ENCODE measurements around the gene SEMA6B. TPM values are rescaled to one million over a fixed set of nuclear protein-coding genes. Genes with fewer than 3 reads are reported as not detected.
"Not testable (repeated sequence)": the region's sequence is repeated elsewhere in the genome, so short reads cannot be mapped to it uniquely, and the experiment has no call there.

Gene SEMA6B
- total RNA-seq, 1 experiment from 2014 or later, result 38.4 TPM

- DNase-seq, result no peak
- H3K9ac ChIP-seq (ENCODE audit: extremely low read depth, insufficient read length, low read length), result no peak overlapping the region
- H3K14ac ChIP-seq (ENCODE audit: insufficient read depth, low read length), result no peak overlapping the region
- H4K8ac ChIP-seq (replicated peaks; ENCODE audit: insufficient read length, low read depth, low read length), result no peak overlapping the region
- no peak overlapping the region for H2AK5ac ChIP-seq (ENCODE audit: insufficient read length, low read length)
- no peak overlapping the region for H3K23ac ChIP-seq (ENCODE audit: insufficient read length, low read depth, low read length)
- H3K36me3 Mint-ChIP-seq (ENCODE audit: insufficient read depth in 1 of 3, low read depth in 3 of 3), result no peaks in the 10 kb centered on the region
- no peaks in the 10 kb centered on the region for H3K79me1 ChIP-seq (ENCODE audit: insufficient read depth, low read depth, low read length, poor library complexity, severe bottlenecking)
- peaks cover 3 to 8% of the 10 kb centered on the region in 2 experiments; a peak in 2 of 4 replicates for H3K4me1 Mint-ChIP-seq
- H3K4me3 Mint-ChIP-seq, result no peak overlapping the region
- H3T11ph ChIP-seq (ENCODE audit: low read length), result no peak overlapping the region
- WGBS (ENCODE audit: extremely low coverage, insufficient read length, low lambda C conversion rate), result no CpG with 5 or more reads among the region's 35 CpGs
- H3K4me2 ChIP-seq (ENCODE audit: insufficient read depth, insufficient read length, low read length), result no peak overlapping the region
- no peak overlapping the region for H3K27ac ChIP-seq (ENCODE audit: insufficient read length, low read depth, low read length)
- H4K20me1 ChIP-seq (ENCODE audit: control insufficient read depth, insufficient read depth, insufficient read length), result no peaks in the 10 kb centered on the region
- H3K4me1 ChIP-seq (ENCODE audit: insufficient read depth, low read length), result no peaks in the 10 kb centered on the region
- H3K23me2 ChIP-seq (ENCODE audit: insufficient read length, low read depth, low read length, poor library complexity, severe bottlenecking), result no peaks in the 10 kb centered on the region
- no peak overlapping the region for H2BK20ac ChIP-seq (ENCODE audit: low read depth, low read length, poor library complexity, severe bottlenecking)
- no peak overlapping the region for H2BK5ac ChIP-seq (ENCODE audit: insufficient read length, low read length)
- no peak overlapping the region for H2BK15ac ChIP-seq (ENCODE audit: low read depth, low read length)
- no peak overlapping the region for H3K56ac ChIP-seq (ENCODE audit: insufficient read length, low read depth, low read length)
- H3K79me2 ChIP-seq (ENCODE audit: insufficient read depth, low read length), result no peaks in the 10 kb centered on the region
- TF ChIP-seq CTCF (conservative IDR thresholded peaks at IDR 0.05), result no peak
- H3K27me3 ChIP-seq (ENCODE audit: insufficient read depth, low read length), result no peaks in the 10 kb centered on the region
- H2AFZ ChIP-seq (ENCODE audit: low read length), result no peak overlapping the region
- peak overlapping the region in 1 of 3 experiments; percentile 44; a peak in 1 of 7 replicates for H3K27ac Mint-ChIP-seq
- no peaks in the 10 kb centered on the region for H3K9me3 ChIP-seq (ENCODE audit: control insufficient read depth, low read depth, low read length)
- H4K5ac ChIP-seq (ENCODE audit: insufficient read length, low read depth, low read length), result no peak overlapping the region
- no peak overlapping the region for H2BK12ac ChIP-seq (ENCODE audit: insufficient read length, low read depth, low read length)
- no peaks in the 10 kb centered on the region for H3K9me3 Mint-ChIP-seq
- no peak overlapping the region for H2BK120ac ChIP-seq (ENCODE audit: low read depth, low read length, poor library complexity, severe bottlenecking)
- H4K91ac ChIP-seq (ENCODE audit: insufficient read length, low read depth, low read length), result no peak overlapping the region
- no peak overlapping the region for H3K4ac ChIP-seq (ENCODE audit: low read depth, low read length)
- H3K18ac ChIP-seq (ENCODE audit: insufficient read length, low read depth, low read length), result no peak overlapping the region
- H3K27me3 Mint-ChIP-seq (ENCODE audit: low read depth), result peaks cover 3% of the 10 kb centered on the region
Observed at GRCh38 chr19:4566402-4567051, 7.0 kb upstream of the SEMA6B start.

GRCh38 chr19:4563562-4563961 is 4.1 kb upstream of the SEMA6B start:
- not testable (repeated sequence) for H3K18ac ChIP-seq (ENCODE audit: insufficient read length, low read depth, low read length); H3K27me3 Mint-ChIP-seq (ENCODE audit: low read depth); H3K9me3 ChIP-seq (ENCODE audit: control insufficient read depth, low read depth, low read length); H3K23ac ChIP-seq (ENCODE audit: insufficient read length, low read depth, low read length); H4K8ac ChIP-seq (replicated peaks; ENCODE audit: insufficient read length, low read depth, low read length); H3K27ac ChIP-seq (ENCODE audit: insufficient read length, low read depth, low read length); DNase-seq; H3K14ac ChIP-seq (ENCODE audit: insufficient read depth, low read length); H3K4me3 Mint-ChIP-seq; H3K9ac ChIP-seq (ENCODE audit: extremely low read depth, insufficient read length, low read length); H3K9me3 Mint-ChIP-seq; H4K20me1 ChIP-seq (ENCODE audit: control insufficient read depth, insufficient read depth, insufficient read length); H2BK5ac ChIP-seq (ENCODE audit: insufficient read length, low read length); H3K4me2 ChIP-seq (ENCODE audit: insufficient read depth, insufficient read length, low read length); H4K91ac ChIP-seq (ENCODE audit: insufficient read length, low read depth, low read length); H2BK15ac ChIP-seq (ENCODE audit: low read depth, low read length); H2AK5ac ChIP-seq (ENCODE audit: insufficient read length, low read length); H3K79me2 ChIP-seq (ENCODE audit: insufficient read depth, low read length); H3K79me1 ChIP-seq (ENCODE audit: insufficient read depth, low read depth, low read length, poor library complexity, severe bottlenecking); H3K4me1 ChIP-seq (ENCODE audit: insufficient read depth, low read length); H2BK20ac ChIP-seq (ENCODE audit: low read depth, low read length, poor library complexity, severe bottlenecking); H3T11ph ChIP-seq (ENCODE audit: low read length); H3K4me1 Mint-ChIP-seq; H2AFZ ChIP-seq (ENCODE audit: low read length); H3K23me2 ChIP-seq (ENCODE audit: insufficient read length, low read depth, low read length, poor library complexity, severe bottlenecking); H4K5ac ChIP-seq (ENCODE audit: insufficient read length, low read depth, low read length); H3K4ac ChIP-seq (ENCODE audit: low read depth, low read length); H3K36me3 Mint-ChIP-seq (ENCODE audit: insufficient read depth in 1 of 3, low read depth in 3 of 3); H2BK12ac ChIP-seq (ENCODE audit: insufficient read length, low read depth, low read length); H3K56ac ChIP-seq (ENCODE audit: insufficient read length, low read depth, low read length); H3K27me3 ChIP-seq (ENCODE audit: insufficient read depth, low read length); H2BK120ac ChIP-seq (ENCODE audit: low read depth, low read length, poor library complexity, severe bottlenecking)
- H3K27ac Mint-ChIP-seq, result peak overlapping the region in 1 of 3 experiments; percentile 58; a peak in 1 of 7 replicates
- WGBS (ENCODE audit: extremely low coverage, insufficient read length, low lambda C conversion rate), result no CpG with 5 or more reads among the region's 5 CpGs

All from H9 (cell line).